Spinal cord (tissue), 10 donors: ENCODE data around the gene IRF2BP2. TPM values are rescaled to one million over a fixed set of nuclear protein-coding genes. Genes with fewer than 3 reads are reported as not detected.

Source experiments
- DNase-seq, 6 donors: peaks; one replicate each; pipeline versions ENCODE4 v3.0.0 to v3.0.0-alpha.2; 2013 to 2015; ENCODE audit warnings: low spot score in 6 of 6, low read depth in 4 of 6
- H3K27ac ChIP-seq: one replicate; pipeline ENCODE4 v1.5.1; 2013; ENCODE audit warnings: low read depth, low read length, control low read depth
- H3K27me3 ChIP-seq: one replicate; pipeline ENCODE4 v1.6.1; 2013; ENCODE audit warnings: low read length; ENCODE audit not compliant: control insufficient read depth, insufficient read depth
- H3K36me3 ChIP-seq: one replicate; pipeline ENCODE4 v1.6.1; 2013; ENCODE audit warnings: low read length; ENCODE audit not compliant: control insufficient read depth, insufficient read depth
- H3K4me1 ChIP-seq: one replicate; pipeline ENCODE4 v1.6.1; 2013; ENCODE audit warnings: low read length; ENCODE audit not compliant: control insufficient read depth, insufficient read depth
- H3K4me3 ChIP-seq: one replicate; pipeline ENCODE4 v1.5.1; 2013; ENCODE audit warnings: low read depth, low read length, control low read depth
- H3K9me3 ChIP-seq: one replicate; pipeline ENCODE4 v1.6.1; 2013; ENCODE audit warnings: low read length; ENCODE audit not compliant: control insufficient read depth, insufficient read depth
- whole genome bisulfite sequencing: methylation state at CpG from one replicate; pipeline ENCODE4 v1.1.5; 2013; ENCODE audit warnings: missing lambda C conversion rate; ENCODE audit not compliant: insufficient coverage; 5-methylcytosine and 5-hydroxymethylcytosine counted together
- polyA plus RNA-seq, 2 donors: library from polyadenylated mRNA; unstranded; fragments of 120-200 nt; gene quantifications; one replicate each; pipeline ENCODE4 v1.2.1, GENCODE V29; 2013; ENCODE audit not compliant: insufficient read length in 2 of 2
- total RNA-seq, 2 donors: library from RNA; depleted of rRNA in 1 of 2; stranded (reverse); fragments of 120-200 nt in 1 of 2; fragments of >200 nt in 1 of 2; gene quantifications; one replicate each; pipeline versions ENCODE4 v1.2.3 to v1.2.4, GENCODE V29; 2013 to 2014
- donor health status: healthy.

Gene IRF2BP2
- total and polyA plus RNA-seq, 4 donors, result 98.7 to 105 (median 103) TPM

DNA sequence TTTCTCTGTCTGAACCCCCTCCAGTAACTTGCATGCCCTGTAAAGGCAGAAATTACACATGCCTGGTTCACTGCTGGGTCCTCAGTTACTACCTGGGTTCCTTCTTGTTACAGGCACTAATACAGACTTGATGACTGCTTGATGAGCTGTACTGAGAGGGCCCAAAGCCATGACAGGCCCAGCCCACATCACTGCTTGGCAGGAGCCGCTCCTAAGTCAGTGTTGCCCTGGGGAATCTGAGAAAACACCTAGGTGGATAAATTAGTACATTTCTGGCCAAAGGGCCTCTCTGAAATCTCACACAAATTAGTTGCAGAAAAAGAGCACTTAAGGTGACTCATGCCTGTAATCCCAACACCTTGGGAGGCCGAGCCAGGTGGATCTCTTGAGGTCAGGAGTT, 37.8 kb upstream of the IRF2BP2 start:
- no peaks in the 10 kb centered on the region for H3K36me3 ChIP-seq
- no peak overlapping the region for H3K4me3 ChIP-seq
- no peaks in the 10 kb centered on the region for H3K9me3 ChIP-seq
- WGBS, result 100% methylated on average over 1 of the region's 2 CpGs
- no peaks in the 10 kb centered on the region for H3K27me3 ChIP-seq
- no peak for DNase-seq
- no peaks in the 10 kb centered on the region for H3K4me1 ChIP-seq
- H3K27ac ChIP-seq, result no peak overlapping the region

DNA sequence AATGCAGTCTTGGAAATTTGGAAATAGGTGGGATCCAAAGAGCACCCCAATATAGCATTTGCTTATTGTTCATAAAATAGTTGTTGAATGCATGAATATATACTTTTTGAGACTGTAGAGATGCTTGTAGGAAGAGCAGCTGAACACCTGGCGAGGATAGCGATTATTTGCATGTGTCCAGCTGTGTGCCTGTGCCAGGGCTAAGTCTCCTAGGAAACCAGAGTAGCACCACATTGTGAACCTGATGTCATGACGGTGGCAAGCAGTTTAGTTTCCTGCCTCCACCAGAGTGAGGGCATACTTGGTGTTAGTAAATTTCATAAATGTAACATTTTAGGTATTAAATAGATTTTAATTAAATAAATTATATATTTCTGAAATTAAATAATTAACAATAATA, 37.3 kb upstream of the IRF2BP2 start:
- 43% methylated on average over 3 of the region's 3 CpGs for WGBS
- no peaks in the 10 kb centered on the region for H3K4me1 ChIP-seq
- H3K27ac ChIP-seq, result no peak overlapping the region
- H3K4me3 ChIP-seq, result no peak overlapping the region
- no peaks in the 10 kb centered on the region for H3K9me3 ChIP-seq
- no peaks in the 10 kb centered on the region for H3K27me3 ChIP-seq
- peak in 1 of 6 donors; percentile 43 for DNase-seq
- no peaks in the 10 kb centered on the region for H3K36me3 ChIP-seq

DNA sequence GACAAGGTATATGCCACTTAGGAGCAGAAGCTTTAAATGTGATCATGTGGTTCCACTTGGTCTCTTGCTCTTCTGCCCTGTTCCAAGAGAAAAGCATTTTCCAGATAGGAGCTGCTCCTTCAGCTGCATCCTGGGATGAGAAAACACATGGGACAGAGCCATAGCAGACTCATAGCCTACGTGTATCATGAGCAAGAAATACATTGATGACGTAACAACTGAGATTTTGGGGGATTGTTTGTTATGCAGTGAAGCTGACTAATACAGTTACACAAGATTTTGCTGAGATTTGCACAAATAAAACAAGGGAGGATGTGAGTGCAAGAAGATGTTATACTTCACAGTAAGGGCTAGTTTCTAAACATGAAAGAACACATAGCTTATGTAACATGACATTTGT, 36.0 kb upstream of the IRF2BP2 start:
- no peak for DNase-seq
- H3K27me3 ChIP-seq, result no peaks in the 10 kb centered on the region
- no peaks in the 10 kb centered on the region for H3K9me3 ChIP-seq
- no peaks in the 10 kb centered on the region for H3K4me1 ChIP-seq
- WGBS, result no CpG with 5 or more reads among the region's 2 CpGs
- no peaks in the 10 kb centered on the region for H3K36me3 ChIP-seq
- no peak overlapping the region for H3K4me3 ChIP-seq
- H3K27ac ChIP-seq, result no peak overlapping the region

DNA sequence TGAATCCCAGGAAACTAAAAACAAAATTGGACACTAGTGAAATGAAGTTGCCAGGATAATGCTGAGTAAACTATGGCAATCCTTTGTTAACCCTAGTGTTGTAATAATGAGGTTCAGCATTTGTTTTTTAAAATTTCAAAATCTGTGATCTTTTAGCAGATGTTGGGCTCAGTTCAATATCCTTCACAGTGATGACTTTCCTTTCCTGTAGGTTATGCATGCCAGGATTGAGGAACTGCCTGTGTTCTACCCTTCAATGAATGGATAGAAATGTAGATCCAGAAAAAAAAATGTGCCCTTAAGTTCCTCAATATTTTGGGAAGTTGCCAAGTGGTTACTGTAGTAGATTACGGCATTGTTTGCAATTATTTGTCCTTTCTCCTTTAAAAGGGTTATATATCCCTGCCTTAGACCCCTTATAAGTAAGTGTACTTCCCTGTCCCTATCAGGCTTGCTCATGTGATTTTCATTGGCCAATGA, 35.5 kb upstream of the IRF2BP2 start:
- Histone ChIP-seq H3K9me3 (no peaks in the 10 kb centered on the region), H3K27ac (no peak overlapping the region), H3K4me3 (no peak overlapping the region), H3K36me3 (no peaks in the 10 kb centered on the region), H3K4me1 (no peaks in the 10 kb centered on the region), H3K27me3 (no peaks in the 10 kb centered on the region)
- WGBS, result no CpG with 5 or more reads among the region's 1 CpG
- no peak for DNase-seq

DNA sequence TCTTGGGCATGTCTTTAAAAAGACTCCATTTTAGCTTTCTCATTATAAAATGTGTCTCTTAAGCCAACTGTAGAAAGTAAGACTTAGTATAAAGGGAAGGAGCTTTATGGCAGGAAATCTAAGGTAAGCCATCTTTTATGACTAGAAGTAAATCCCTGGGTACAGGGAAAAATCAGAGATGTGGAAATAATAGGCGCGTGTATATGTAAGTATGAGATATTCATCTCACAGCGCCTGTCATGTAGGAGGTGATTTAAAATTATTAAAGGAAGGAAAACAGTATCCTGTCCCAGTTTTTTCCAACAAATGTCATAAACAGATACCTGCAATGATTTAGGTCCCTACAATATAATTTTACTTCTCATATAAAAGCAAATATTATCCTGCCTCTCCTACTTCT, 35.0 kb upstream of the IRF2BP2 start:
- no CpG with 5 or more reads among the region's 3 CpGs for WGBS

DNA sequence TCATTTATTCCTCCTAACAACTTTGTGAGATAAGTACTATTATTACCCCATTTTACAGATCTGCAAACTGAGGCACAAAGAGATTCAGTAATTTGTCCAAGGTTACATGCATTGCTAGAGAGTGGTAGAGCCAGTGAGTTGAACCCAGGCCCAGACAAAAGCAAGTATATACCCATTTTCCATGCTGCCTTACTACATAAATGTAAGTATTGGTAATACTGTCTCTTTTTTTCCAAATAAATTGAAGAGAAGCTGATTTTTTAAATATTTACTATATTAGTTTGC, 33.8 kb upstream of the IRF2BP2 start:
- no peaks in the 10 kb centered on the region for H3K27me3 ChIP-seq
- H3K4me1 ChIP-seq, result no peaks in the 10 kb centered on the region
- H3K27ac ChIP-seq, result no peak overlapping the region
- H3K4me3 ChIP-seq, result no peak overlapping the region
- no peak for DNase-seq
- no peaks in the 10 kb centered on the region for H3K9me3 ChIP-seq
- no peaks in the 10 kb centered on the region for H3K36me3 ChIP-seq

More for the DNA sequence above, 35.0 kb upstream of the IRF2BP2 start:
- peak in 1 of 6 donors; percentile 39 for DNase-seq
- H3K36me3 ChIP-seq, result no peaks in the 10 kb centered on the region
- no peaks in the 10 kb centered on the region for H3K4me1 ChIP-seq
- H3K4me3 ChIP-seq, result no peak overlapping the region
- no peaks in the 10 kb centered on the region for H3K27me3 ChIP-seq
- no peaks in the 10 kb centered on the region for H3K9me3 ChIP-seq
- H3K27ac ChIP-seq, result no peak overlapping the region

DNA sequence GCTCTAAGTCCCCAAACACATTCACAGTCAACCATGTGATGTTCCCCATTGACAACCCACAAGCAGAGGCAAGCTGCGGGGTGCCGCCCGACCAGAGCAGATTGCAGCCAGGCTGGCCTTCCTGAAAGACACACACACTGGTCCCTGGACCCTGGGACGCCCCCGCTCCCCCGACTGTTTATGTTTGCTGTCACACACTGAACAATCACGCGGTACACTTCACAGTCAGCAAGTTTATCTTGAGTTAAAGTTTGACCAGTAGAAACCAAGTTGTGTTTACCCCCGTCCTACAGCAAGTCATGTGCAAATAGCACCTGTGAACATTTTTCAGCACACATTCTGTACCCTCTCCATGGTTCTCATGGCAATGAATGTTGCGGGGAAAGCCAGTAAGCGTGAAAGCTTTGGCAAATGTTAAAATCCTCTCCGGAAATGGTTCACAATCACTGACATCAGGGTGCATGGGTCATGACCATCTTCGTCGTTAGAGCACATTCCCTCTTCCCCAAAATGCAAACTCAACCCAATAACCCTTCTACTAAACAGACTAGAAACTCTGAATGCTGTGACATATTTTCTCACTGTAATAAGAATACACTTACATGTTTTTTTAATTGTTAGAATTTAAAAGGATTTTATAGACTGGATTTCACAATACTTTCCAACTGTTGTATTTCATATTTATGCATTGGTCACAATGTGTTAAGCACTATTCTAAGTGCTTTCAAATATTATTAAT, 33.3 kb upstream of the IRF2BP2 start:
- H3K9me3 ChIP-seq, result no peaks in the 10 kb centered on the region
- no peak for DNase-seq
- WGBS, result 65% methylated on average over 14 of the region's 14 CpGs

DNA sequence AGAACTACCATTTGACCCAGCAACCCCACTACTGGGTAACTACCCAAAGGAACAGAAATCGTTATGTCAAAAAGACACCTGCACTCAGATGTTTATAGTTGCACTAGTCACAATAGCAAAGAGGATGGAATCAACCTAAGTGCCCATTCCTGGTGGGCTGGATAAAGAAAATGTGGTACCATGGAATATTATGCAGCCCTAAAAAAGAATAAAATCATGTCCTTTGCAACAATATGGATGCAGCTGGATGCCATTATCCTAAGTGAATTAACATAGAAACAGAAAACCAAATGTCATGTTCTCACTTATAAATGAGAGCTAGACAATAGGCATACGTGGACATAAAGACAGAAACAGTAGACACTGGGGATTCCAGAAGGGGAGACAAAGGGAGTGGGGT, 32.5 kb upstream of the IRF2BP2 start:
- Histone ChIP-seq H3K4me1 (no peaks in the 10 kb centered on the region), H3K27ac (no peak overlapping the region), H3K4me3 (no peak overlapping the region), H3K36me3 (no peaks in the 10 kb centered on the region), H3K27me3 (no peaks in the 10 kb centered on the region), H3K9me3 (no peaks in the 10 kb centered on the region)
- WGBS, result no CpG with 5 or more reads among the region's 2 CpGs
- DNase-seq, result no peak

More for the DNA sequence above, 33.3 kb upstream of the IRF2BP2 start:
- Histone ChIP-seq H3K4me1 (no peaks in the 10 kb centered on the region), H3K4me3 (no peak overlapping the region), H3K27me3 (no peaks in the 10 kb centered on the region), H3K27ac (no peak overlapping the region), H3K36me3 (no peaks in the 10 kb centered on the region)

DNA sequence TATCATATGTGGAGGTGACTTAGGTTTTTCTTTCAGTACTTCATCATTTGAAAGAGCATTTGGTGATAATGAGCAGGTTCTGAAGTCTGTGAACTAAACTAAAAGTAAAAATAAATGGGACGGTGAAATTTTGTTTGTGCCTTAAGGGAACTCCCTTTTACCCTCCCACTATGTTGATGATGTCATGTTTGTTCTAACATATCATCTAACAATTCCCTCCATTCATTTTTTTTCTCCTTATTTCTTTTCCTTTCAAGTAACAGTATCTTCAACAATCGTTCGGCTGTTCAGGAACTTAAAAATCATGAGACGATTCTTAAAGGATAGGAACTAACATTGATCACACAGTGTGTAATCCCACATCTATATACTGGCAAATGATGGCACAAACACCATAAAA, 30.0 kb upstream of the IRF2BP2 start:
- WGBS, result 83% methylated on average over 2 of the region's 4 CpGs
- Histone ChIP-seq H3K27ac (no peak overlapping the region), H3K27me3 (no peaks in the 10 kb centered on the region), H3K4me1 (no peaks in the 10 kb centered on the region), H3K36me3 (no peaks in the 10 kb centered on the region), H3K9me3 (no peaks in the 10 kb centered on the region), H3K4me3 (no peak overlapping the region)
- DNase-seq, result no peak
